AML-193 (cell line): ENCODE results near the gene ITPR1.

Experiments
- DNase-seq, 2 experiments: peaks; one replicate each; lab custom pipeline; 2025; lab: John Stamatoyannopoulos, UW

The ITPR1 gene

GRCh38 chr3:4686619-4687018 is 193.5 kb downstream of the ITPR1 start:
- no peak for DNase-seq

- no peak for DNase-seq
These were observed 194.0 kb downstream of the ITPR1 start for GRCh38 chr3:4687167-4687566.

DNA sequence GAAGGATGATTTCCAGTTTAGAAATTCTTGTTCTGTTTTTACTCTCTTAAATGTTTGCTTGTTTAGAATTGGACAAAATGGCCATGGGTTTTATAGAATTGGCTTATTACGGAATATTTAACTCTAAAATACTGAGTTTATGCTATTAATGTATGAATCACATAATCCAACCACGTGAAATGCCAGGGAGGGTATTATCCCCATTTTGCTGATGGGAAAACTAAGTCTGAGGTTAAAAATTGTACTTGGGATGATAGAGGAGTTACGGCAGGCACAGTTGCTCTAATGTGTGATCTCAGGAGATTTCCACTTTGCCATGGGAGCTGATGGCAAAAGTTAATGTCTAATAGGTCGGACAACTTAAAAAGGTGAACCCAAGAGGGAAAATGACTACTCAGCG is 194.4 kb downstream of the ITPR1 start:
- DNase-seq: no peak

DNA sequence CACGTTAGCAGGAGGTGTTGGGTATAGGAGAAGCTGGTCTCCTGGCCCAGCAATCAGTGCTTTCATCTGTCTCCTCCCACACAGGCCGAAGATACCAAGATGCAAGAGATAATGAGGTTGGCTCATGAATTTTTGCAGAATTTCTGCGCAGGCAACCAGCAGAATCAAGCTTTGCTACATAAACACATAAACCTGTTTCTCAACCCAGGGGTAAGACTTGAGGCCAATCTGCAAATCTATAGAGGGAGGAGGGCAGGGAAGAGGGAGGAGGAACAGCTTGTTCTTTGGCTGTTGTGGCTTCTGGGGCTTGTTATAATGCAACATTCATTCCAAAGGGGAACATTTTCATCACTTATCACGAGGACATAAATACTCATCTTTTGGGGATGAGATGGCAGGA is 195.3 kb downstream of the ITPR1 start:
- DNase-seq: no peak

- no peak for DNase-seq
These were observed 195.9 kb downstream of the ITPR1 start for GRCh38 chr3:4689021-4689420.

DNA sequence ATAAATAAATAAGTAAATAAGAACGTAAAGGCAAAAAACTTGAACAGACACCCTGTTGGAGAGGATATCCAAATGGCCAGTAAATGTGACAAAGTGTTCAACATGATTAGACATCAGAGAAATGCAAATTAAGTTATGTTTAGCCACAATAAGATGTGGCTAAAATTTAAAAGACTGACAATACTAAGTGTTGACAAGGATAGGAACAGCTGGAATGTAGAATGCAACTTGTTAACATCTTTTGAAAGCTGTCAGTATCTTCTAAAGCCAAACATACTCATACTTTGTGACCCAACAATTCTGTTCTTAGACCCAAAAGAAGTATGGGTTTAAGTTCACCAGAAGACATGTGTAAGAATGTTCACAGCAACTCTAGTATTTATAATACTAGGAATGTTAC is 197.1 kb downstream of the ITPR1 start:
- no peak for DNase-seq

DNA sequence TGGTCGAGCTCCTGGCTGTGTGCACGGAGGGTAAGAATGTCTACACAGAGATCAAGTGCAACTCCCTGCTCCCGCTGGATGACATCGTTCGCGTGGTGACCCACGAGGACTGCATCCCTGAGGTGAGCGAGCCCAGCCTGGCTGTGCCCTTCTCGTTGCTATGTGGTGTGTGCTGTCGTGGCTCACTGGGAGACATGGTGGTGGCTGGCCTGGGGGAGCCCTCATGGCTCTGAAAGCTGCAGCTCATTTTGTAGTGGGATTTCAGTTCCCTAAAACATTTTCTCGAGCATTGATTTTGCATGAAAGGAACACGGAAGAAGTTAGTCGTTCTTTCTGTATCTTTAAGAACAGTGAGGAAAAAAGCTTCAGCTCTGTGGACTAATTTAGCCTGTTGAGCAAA is 200.5 kb downstream of the ITPR1 start:
- no peak for DNase-seq

- DNase-seq: no peak
These were observed 202.7 kb downstream of the ITPR1 start for GRCh38 chr3:4695846-4696245.

DNA sequence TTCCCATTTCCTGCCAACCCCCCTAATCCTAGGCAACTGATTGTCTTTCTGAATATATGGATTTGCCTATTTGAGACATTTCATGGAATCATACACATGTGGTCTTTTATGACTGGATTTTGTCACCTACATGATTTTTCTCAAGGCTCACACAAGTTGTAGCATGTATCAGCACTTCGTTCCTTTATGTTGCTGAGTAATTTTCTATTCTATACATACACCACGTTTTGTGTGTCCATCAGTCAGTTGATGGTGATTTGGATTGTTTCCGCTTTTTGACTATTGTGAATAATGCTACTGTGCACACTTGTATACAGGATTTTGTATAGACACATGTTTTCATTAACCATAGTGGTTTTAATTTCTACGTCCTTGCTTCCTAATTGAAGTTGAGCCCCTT is 203.1 kb downstream of the ITPR1 start:
- DNase-seq: no peak

- DNase-seq: no peak
These were observed 205.1 kb downstream of the ITPR1 start for GRCh38 chr3:4698125-4698821.

- DNase-seq: no peak
These were observed 209.9 kb downstream of the ITPR1 start for GRCh38 chr3:4703054-4703480.

- no peak for DNase-seq
These were observed 211.4 kb downstream of the ITPR1 start for GRCh38 chr3:4704552-4704951.

- no peak for DNase-seq
These were observed 214.2 kb downstream of the ITPR1 start for GRCh38 chr3:4707324-4707723.

GRCh38 chr3:4708230-4708629 is 215.1 kb downstream of the ITPR1 start:
- no peak for DNase-seq

- DNase-seq: no peak
These were observed 216.2 kb downstream of the ITPR1 start for GRCh38 chr3:4709341-4709740.

GRCh38 chr3:4710191-4710590 is 217.0 kb downstream of the ITPR1 start:
- DNase-seq: no peak

- DNase-seq: no peak
These were observed 218.5 kb downstream of the ITPR1 start for GRCh38 chr3:4711680-4711992.

DNA sequence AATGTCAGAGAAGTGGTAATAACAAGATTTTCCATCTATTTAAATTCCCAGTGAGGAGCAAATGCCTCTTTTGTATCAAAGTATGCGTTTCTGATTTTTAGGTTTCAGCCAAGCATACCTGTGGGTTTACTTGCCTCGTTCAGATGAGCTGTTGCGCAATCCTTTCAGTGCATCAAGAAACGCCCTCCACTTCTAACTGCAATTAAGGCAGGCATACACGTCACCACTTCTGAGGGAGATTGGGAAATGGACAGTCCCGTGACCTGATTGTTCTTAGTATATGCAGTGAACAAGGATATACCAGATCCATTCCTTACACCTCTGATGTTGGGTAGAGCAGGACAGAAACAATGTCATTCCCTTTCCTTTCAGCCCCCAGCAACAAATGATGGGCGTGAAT is 219.0 kb downstream of the ITPR1 start:
- DNase-seq: no peak

GRCh38 chr3:4714045-4714444 is 220.9 kb downstream of the ITPR1 start:
- no peak for DNase-seq

DNA sequence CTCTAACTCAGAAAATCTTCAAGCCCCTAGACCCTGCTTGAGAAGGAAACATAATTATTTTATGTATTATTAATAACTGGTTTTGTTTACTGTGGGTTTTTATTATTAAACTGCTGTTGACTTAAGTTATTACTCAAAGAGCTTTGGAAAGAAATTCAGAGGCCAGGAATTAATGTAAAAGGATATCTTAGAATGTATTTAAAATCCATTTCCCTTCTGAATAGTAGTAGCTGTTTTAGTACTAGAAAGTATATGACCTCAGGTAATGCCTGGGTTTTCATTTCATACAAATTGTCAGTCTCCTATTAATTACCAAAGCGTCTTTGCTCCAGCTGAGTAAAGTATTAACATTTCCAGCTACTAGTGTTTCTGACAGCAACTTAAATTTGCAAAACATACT is 223.1 kb downstream of the ITPR1 start:
- DNase-seq: no peak

GRCh38 chr3:4716706-4717362 is 223.7 kb downstream of the ITPR1 start:
- DNase-seq: no peak

DNA sequence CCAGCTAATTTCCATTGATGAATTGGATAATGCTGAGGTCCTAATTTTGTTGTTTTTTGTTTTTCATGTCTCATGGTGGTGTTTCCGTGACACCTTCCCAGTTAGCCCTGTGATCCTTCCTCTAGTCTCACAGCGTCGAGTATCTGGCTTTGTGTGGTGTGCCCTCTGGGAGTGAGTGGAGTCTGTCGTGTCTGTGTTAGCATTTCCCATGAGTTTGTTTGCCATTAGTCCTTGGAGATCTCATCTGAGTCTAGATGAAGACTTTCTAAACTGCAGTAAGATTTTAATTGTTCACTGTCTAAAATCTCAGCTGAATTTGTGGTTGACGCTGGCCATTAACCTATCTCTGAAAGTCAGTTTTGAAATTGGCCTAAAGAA is 224.2 kb downstream of the ITPR1 start:
- no peak for DNase-seq

DNA sequence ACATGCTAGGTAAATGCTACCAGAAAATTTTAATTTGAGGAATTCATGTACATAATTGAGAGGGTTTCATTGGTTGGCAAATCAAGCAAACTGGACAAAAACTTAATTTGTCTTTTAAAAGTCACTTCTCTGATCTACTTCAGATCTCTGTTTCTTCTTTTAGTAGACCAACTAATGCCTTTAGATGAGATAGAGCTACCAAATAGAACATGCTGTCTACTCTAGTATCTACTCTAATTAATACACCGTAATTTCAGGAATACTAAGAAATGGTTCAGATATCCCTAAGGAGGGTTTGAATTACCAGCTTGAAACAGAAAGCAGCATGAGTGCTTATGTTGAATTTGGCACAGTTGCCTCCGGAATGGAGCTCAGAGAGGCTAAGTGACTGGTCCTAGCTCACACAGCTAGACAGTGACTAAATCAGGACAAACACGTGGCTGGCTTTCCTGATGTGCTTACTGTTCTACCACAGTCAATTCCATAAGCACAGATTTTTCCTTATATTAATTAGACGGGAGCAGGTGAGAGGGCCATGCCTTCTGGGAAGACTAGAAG is 225.1 kb downstream of the ITPR1 start:
- no peak for DNase-seq

DNA sequence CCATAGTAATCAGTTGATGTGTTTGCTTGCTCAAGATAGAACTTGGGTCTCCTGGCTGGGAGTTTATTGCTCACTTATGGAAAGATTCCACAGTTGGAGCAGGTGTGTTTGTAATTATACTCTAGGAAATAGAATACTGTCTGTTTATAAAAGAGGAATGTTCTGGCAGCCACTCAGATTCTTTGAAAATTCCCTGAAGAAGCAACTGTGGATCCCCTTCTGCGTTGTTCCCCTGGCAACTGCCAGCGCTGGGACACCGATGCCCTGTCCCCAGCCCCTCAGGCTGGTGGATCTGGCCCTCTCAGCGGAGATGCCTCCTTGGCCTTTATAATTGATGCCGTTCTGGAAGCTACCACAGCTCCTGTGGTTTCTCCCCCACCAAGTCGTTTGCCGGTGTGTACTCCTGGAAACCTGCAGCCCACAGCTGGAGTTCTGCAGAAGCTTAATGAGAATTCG is 225.9 kb downstream of the ITPR1 start:
- no peak for DNase-seq
